Hematopoietic multipotent progenitor cell treated with erythropoietin and hydrocortisone succinate and interleukin-3 and kit ligand, for 17 days (in vitro differentiated cells): Measurements from ENCODE around the gene ATF5.
"Not testable (repeated sequence)": the region's sequence is repeated elsewhere in the genome, so short reads cannot be mapped to it uniquely, and the experiment has no call there.

Experiments used
- DNase-seq: peaks from one replicate; pipeline ENCODE4 v3.0.0-alpha.2; 2015; ENCODE audit warnings: low spot score

The ATF5 gene

DNA sequence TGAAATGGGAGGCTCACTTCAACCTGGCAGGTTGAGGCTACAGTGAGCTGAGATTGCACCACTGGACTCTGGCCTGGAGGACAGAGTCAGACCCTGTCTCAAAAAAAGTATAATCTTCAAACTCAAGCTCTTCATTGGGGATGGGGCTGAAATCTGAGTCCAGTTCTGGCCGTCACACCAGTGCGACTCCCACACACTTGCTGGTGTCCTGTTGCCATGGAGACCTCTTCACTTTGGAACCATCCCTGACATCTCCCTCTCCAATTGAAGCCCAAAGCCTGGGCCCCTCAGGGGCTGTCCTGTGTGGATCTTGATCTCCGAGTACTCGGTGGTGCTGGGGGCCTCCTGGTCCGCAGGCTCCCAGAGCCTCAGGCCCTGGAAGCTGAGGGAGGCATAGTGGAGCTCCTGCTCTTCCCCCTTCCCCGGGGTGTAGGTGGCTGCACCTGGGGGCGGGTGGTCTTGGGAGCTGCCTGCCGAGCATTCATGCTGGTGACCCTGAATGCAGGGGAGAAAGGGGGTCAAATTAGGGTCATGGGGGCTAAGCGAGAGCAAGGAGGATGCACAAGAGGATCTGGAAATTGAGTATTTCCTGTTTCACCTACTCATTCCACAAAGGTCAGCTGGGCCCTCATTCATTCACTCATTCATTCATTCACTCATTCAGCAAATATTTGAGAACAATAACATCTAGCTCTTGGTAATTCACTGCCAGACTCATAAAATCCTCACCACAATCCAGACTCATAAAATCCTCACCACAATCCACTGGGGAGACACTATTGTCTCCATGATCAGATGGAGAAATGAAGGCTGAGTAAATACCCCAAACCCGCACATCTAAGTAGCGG lies 21.0 kb downstream of the ATF5 start:
- no peak for DNase-seq

DNA sequence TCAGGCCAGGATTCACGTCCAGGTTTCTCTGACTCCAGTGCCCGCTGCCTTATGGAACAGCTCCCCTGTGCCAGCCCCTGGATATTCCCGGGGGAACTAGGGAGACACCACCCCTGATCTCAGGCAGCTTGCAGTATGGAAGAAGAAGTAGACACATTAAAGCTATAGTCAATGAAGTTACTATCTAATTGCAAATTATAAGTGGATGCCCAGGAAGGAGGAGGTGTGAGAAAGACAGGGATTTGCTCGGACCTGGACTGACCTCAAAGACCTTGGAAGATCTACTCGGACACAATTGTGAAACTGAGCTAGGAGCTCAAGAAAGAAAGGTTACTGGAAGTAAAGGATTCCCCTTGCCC lies 21.6 kb downstream of the ATF5 start:
- DNase-seq, result no peak

DNA sequence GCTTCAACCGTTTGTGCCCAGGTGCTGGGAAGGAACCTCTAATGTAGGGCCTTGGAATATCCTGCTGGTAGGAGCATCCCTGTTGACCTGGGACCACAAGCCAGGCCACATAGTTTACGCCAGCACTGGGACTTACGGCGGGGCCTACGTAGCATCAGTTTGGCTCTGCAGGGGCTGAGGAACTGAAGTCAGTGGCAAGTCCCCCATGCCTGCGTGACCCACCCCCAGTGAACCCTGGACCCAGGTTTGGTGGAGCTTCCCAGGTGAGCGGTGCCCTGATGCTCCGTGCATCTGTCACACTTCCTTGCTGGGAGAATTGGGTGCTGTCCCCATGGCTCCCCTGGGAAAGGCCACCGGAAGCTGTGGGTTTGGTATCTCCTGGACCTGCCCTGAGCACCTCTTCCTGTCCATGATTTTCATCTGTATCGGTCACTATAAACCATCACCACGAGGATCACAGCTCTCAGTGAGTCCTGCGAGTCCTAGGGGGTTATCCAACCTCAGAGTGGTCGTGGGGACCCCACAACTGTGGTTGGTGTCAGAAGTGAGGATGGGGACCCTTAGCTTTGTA lies 22.0 kb downstream of the ATF5 start:
- no peak for DNase-seq

DNA sequence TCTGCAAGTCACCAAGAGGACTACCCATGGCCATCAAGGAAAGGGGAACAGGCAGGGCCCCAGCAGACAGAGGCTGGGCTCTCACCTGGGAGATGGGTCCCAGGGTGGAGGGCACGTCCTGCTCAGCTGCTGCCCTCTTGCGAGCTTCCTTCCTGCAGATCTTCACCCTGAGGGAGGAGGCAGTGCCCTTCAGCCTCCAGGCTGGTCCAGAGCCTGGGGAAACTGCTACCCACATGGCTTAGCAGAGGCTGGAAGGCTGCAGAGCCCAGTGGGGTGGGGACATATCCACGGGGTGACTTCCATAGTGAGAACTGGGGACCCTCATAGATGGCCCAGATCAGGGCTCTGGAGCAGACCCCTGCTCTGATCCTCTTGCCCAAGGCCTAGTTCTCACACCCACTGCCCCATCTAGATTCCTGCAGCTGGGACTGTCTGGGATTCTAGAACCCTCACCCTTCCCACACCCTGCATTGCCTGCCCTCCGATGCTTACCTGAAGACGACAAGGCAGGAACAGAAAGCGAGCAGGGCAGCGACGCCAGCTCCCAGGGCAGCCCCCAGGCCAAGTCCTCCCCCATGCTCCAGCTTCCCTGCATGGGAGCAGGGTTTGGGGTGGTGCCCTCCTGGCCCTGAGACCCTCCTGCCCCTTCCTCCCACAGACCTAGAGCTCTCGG lies 22.9 kb downstream of the ATF5 start:
- no peak for DNase-seq

DNA sequence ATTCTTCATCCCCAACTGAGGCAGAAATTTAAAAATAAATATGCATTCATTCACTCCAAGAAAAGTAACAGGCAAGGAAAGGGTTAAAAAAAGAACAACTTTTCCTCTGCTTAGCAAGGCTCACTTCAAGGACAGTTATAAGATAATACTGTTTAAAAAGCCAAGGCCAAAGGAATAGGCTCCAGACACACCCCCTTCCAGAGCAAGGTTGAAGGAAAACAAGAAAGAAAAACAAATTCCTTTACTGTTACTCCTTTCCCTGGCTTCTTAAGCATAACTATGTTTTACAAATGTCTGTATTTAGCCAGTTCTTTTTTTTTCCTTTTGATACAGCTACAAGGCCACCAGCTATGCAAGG lies 23.5 kb downstream of the ATF5 start:
- no peak for DNase-seq

DNA sequence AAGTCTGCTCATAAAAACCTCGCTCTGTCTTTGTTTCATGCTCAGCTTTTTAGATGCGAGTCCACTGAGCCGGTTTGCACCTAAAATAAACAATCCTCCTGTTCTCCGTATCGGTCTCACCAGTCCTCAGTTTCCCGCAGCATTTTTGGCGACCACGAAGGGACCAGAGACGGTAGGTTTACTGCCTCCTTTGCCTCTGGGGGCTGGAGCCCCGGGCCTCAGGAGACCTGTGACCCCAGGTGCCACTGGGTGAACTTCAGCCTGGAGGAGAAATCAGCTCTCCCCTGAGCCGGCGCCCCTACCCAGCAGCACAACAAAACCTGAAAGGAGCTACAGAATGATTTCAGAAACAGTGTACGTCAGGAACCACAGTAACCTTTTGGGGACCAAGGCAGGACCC lies 23.9 kb downstream of the ATF5 start:
- DNase-seq, result no peak

DNA sequence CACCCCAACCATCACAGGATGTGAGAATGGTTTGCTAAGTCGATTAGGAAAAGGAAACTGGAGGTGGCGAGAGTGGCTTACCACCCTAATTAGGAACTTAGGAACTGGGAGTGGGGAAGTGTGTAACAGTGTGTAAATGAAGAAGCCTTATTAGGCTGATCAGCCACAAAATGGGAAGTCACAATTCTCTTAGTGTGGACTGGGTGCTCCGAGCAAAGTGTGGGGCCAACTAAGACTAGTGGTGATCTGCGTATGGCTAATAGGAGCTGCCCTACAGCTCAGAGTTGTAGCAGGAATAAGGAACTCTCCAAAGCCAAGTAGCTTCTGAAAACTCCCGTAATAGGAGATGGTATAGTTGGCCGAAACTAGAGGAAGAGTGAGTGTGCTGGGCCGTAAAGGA lies 24.4 kb downstream of the ATF5 start:
- DNase-seq, result no peak

DNA sequence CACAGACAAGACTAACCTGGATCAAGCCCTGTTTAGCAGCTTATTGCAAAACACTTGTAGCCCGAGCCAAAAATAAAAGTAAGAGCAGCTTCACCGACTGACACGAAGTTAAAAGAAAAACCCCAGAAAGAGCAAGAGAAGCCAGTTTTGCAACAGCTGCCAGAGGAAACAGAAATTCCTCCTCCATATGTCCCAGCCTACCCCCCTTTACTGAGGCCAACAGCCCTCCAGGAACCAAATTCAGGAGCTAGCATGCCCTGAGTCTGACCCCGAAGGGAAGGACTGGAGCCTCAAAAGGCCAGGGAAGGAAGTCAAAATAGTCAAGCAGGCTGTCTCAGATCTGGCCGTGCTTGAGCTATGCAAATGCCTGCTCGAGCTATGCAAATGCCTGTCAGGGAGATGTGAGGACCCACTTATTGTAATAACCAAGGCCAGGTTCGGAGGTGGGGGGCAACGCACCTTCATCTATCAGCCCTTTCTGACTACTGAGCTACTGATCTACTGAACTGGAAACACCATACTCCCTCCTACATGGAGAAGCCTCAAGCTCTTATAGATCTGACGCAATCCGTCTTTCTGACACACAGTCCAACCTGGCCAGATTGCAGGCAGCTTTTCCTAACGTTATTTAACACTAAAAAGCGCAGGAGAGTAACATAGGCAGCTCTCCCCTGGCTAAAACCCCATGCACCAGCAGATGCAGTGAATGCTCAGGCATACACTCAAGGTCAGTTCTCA lies 25.3 kb downstream of the ATF5 start:
- no peak for DNase-seq

DNA sequence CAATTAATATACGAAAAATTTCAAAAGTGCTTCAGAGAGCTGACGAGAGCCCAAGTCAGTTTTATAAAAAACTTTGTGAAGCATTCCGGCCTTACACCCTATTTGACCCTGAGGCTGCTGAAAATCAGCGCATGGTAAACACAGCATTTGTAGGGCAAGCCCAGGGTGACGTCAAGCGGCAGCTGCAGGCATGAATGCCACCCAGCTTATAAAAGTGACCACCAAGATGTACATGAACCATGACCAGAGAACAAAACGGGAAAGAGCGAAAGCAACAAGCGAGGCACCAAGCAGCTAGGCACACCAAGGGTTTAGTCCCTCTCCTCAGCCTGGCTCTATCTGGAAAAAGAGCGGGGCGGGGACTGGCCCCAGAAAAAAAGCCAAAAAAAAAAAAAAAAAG lies 25.9 kb downstream of the ATF5 start:
- DNase-seq, result no peak

DNA sequence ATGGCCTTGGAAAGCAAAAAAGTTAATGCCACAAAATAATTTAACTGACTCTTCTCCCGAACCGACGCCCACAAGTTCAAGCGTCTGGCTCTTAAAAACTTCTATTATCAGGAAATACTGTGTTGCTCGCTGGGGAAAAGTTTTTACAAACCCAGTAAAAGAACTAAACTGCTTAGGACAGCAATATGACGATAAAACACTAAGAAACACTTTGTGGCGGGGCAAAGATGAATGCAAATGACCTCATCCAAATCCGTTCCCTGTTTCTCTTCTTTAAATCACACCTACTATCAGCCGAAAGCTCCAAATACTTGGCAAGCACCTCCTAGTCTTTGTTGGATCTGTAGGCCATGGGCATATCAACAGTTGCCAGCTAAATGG lies 27.1 kb downstream of the ATF5 start:
- DNase-seq, result no peak

DNA sequence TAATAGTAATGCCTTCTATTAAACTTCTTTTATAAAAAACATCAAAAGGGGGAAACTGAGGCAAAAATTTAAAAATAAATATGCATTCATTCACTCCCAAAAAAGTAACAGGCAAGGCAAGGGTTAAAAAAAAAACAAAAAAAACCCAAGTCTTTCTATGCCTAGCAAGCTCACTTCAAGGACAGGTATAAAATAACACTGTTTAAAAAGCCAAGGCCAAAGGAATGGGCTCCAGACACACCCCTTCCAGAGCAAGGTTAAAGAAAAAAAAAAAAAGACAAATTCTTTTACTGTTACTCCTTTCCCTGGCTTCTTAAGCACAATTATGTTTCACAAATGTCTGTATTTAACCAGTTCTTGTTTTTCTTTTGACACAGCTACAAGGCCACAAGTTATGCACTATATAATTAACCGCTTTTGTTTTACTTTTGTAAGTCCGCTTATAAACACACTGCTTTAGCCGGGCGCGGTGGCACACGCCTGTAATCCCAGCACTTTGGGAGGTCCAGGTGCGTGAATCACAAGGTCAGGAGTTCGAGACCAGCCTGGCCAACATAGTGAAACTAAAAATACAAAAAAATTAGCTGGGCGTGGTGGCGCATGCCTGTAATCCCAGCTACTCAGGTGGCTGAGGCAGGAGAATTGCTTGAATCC lies 28.4 kb downstream of the ATF5 start:
- no peak for DNase-seq

DNA sequence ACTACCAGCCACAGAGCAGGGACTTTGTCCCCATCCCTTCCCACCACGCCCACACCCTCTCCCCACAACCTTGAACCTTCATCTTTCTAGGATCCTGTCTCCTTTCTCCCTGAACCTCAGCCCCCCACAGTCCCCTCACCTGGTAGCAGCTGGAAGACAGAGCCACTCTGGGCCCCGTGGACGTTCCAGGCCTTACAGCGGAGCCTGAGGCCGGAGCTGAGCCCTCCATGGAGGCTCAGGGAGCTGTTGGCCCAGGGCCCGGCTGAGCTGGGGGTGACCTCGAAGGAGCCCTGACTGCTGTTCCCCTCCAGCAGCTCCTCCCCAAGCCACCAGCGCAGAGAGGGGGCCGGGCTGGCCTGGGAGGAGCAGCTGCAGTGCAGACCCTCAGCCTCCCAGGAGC lies 29.1 kb downstream of the ATF5 start:
- DNase-seq, result not testable (repeated sequence)

DNA sequence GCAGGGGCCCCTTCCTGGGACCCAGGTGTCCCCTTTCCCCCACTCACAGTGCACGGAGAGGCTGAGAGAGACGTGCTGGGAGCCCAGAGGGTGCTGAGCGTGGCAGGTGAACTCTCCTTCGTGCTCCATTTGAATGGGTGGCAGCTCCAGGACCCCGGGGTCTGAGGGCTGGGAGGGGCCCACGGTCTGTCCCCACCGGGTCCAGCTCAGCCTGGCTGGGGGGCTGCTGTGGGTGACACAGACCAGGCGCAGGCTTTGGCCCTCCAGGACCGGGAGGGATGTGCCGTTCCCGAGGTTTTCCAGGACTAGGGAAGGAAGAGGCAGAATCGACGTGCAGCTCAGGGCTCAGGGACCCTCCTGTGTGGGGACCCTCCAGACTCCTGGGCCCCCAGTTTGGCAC lies 29.6 kb downstream of the ATF5 start:
- not testable (repeated sequence) for DNase-seq

DNA sequence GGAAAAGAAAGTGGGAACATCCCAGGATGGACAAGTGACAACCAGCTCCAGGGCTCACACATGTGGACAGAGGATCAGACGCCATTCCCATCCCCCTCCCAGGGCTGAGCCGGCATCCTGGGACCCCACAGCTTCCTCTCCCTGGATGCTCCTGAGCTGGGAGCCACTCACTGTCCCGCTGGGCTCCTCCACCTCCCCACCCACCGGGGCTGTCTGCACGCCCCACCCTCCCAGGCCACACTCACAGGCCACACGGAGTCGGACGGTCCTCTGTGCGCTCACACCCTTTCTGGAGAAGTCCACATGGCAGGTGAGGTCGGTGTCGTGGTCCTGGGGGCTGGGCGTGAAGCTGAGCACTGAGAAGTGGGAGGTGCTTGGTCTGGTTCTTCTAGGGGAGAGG lies 30.9 kb downstream of the ATF5 start:
- not testable (repeated sequence) for DNase-seq

DNA sequence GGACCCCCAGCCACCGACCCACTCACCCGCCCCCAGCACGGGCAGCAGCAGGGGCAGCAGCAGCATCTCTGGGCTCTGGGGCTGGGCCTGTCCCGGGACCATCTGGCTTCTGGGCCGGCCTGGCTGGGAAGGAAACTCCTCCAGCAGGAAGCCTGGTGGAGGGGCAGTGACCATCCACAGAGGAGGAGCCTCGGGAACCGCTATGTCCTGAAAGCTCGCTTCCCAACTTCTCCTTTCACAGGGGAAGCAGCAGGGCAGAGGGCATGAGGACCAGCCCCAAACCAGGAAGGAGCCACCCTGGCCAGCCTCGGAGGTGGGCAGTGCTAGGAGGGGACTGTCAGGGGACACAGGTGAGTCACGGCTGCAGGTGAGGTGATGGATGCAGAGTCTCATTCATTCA lies 32.0 kb downstream of the ATF5 start, which contains the start of gene SIGLEC11:
TSS of gene SIGLEC11 (minus strand) at position 193 of the 400 bp plus-strand sequence. CDS start at position 102, 91 bp downstream.
- DNase-seq, result not testable (repeated sequence)

DNA sequence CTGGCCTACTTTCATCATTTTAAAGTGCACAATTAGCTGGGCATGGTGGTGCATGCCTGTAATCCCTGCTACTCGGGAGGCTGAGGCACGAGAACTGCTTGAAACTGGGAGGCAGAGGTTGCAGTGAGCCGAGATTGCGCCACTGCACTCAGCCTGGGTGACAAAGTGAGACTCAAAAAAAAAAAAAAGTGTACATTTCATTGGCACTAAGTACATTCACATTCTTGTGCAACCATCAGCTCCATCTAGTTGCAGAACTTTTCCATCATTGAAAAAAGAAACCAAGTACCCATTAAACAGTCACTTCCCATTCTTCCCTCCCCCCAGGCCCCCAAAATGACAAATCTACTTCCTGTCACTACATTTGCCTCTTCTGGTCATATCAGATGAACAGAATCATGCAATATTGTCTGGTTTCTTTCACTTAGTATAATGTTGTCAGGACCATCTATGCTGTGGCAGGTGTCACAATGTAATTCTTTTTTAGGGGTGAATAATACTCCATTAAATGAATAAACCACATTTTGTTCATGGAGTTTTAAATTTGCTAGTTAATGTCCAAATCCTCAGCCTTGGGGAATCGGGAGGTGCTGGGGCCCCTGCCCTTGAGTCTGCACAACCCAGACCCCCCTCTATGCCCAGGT lies 39.4 kb downstream of the ATF5 start:
- DNase-seq, result no peak

DNA sequence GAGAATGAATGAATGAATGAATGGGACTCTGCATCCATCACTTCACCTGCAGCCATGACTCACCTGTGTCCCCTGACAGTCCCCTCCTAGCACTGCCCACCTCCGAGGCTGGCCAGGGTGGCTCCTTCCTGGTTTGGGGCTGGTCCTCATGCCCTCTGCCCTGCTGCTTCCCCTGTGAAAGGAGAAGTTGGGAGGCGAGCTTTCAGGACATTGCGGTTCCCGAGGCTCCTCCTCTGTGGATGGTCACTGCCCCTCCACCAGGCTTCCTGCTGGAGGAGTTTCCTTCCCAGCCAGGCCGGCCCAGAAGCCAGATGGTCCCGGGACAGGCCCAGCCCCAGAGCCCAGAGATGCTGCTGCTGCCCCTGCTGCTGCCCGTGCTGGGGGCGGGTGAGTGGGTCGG lies 40.4 kb downstream of the ATF5 start:
- not testable (repeated sequence) for DNase-seq

DNA sequence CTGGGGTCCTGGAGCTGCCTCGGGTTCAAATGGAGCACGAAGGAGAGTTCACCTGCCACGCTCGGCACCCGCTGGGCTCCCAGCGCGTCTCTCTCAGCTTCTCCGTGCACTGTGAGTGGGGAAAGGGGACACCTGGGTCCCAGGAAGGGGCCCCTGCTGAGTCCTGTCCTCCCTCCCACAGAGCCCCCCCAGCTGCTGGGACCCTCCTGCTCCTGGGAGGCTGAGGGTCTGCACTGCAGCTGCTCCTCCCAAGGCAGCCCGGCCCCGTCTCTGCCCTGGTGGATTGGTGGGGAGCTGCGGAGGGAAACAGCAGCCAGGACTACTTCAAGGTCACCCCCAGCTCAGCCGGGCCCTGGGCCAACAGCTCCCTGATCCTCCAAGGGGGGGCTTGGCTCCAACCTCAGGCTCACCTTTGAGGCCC lies 43.0 kb downstream of the ATF5 start:
- no peak for DNase-seq

DNA sequence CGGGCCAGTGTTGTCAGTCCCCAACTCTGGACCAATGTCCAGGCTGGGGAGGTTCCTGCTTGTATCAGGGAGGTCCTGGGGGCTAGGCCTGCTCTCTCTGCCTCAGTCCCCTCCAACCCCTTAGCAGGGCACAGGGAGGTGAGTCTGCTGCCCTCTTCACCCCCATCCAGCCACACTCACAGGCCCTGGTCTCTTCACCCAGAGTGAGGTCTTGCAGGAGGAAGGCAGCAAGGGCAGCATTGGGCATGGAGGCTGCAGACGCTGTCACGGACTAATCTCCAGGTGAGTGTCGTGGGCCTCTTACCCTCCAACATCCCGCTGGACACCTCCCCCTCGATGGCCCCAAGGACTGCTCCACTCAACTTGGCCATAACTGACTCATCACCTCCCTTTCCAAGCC lies 43.8 kb downstream of the ATF5 start:
- no peak for DNase-seq

DNA sequence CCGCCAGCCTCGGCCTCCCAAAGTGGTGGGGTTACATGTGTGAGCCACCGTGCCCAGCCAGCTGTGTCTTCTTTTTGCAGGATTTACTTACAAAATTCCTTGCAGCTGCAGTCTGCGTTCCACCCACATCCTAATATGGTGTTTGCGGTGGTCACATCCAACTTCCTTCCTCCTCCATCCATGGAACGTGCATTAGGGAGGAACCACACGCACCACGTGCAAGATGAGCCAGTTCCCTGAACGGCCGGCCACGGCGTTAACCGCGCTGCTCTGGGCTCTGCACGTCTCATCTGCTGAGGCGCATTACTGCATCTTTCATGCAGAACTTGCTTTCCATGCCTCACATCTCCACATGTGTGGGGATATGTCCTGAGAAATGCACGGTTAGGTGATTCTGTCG lies 45.0 kb downstream of the ATF5 start:
- no peak for DNase-seq

DNA sequence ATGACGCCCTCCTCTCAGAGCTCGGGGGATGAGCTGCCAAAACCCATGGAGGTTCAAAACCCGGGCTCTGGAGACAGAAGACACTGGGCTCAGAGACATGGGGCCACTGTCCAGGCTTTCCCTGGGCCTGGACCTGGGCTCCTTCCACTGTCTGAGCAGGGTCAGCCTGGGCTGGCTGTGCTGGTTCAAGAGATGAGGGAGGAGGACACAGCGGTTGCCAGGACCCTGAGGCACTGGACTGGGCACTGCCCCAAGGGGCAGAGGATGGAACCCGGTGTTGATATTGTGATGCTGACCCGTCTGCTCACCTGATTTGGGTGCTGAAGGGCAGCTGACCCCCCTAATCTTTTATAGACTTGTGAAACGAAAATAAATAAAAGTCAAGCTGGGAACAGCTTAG lies 46.0 kb downstream of the ATF5 start:
- DNase-seq, result no peak

DNA sequence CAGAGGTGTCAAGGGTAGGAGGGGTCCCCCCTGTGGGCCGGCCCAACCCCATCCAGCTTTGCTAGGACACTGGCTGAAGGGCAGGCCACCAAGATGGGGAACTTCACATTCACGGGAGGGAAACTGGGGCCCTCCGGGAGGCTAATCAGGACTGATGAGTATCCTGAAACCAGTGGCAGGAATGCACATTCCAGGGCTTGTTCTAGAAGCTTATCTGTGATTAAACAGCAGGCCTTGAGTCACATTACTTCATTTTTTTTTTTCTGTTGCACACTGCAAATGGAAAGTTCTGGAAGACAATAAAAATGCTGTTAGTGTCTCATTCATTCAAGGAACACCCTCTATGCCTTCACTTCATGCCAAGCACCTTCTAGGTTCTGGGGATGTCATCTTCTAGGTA lies 47.5 kb downstream of the ATF5 start:
- DNase-seq, result no peak
